Stomach (tissue), 9 donors: ENCODE data around the gene SNAPIN. TPM values are rescaled to one million over a fixed set of nuclear protein-coding genes. Genes with fewer than 3 reads are reported as not detected.

Experiments used
- DNase-seq, 2 donors: peaks; one replicate each; pipeline versions ENCODE4 v3.0.0 to v3.0.0-alpha.2; 2013 to 2019
- H3K27ac ChIP-seq, 5 donors: fragments of 200-600 bp in 4 of 5; sonication (generic) in 4 of 5; one replicate each; pipeline ENCODE4 v1.5.1; 2013 to 2019; ENCODE audit warnings: mild to moderate bottlenecking in 1 of 5, moderate library complexity in 1 of 5
- H3K27me3 ChIP-seq, 3 donors: fragments of 200-600 bp; sonication (generic); one replicate each; pipeline ENCODE4 v1.5.1; 2017 to 2019; ENCODE audit warnings: mixed run types in 1 of 3
- H3K36me3 ChIP-seq, 4 donors: fragments of 200-600 bp; sonication (generic); 1 replicate in 3 of 4; 2 replicates in 1 of 4; pipeline ENCODE4 v1.5.1; 2016 to 2019
- H3K4me1 ChIP-seq, 4 donors: fragments of 200-600 bp; sonication (generic); one replicate each; pipeline ENCODE4 v1.5.1; 2016 to 2019
- H3K4me3 ChIP-seq, 4 donors: fragments of 200-600 bp; sonication (generic) in 3 of 4; one replicate each; pipeline ENCODE4 v1.5.1; 2016 to 2019; ENCODE audit warnings: mild to moderate bottlenecking in 1 of 4
- H3K9me3 ChIP-seq, 4 donors: fragments of 200-600 bp; sonication (generic); one replicate each; pipeline ENCODE4 v1.5.1; 2016 to 2019
- EP300 ChIP-seq: sonication (generic); formaldehyde crosslinking; IDR thresholded peaks from one replicate; pipeline ENCODE4 v1.6.1; 2017; ENCODE audit warnings: antibody characterized with exemption
- POLR2A ChIP-seq, 4 donors: fragments of 450-650 bp; IDR thresholded peaks; one replicate each; pipeline ENCODE4 v1.6.1; 2016; ENCODE audit warnings: antibody characterized with exemption in 4 of 4, control low read depth in 2 of 4, mild to moderate bottlenecking in 1 of 4, moderate library complexity in 1 of 4
- POLR2AphosphoS5 ChIP-seq, 3 donors: sonication (generic); formaldehyde crosslinking; IDR thresholded peaks; one replicate each; pipeline ENCODE4 v1.6.1; 2016; ENCODE audit warnings: antibody characterized with exemption in 3 of 3
- WGBS, 5 donors: extraction: QIAGEN DNeasy Blood & Tissue Kit in 3 of 5; methylation state at CpG; one replicate each; pipeline versions ENCODE4 v1.1.5 to v1.1.7; 2013 to 2018; 5-methylcytosine and 5-hydroxymethylcytosine counted together
- intact Hi-C: fragments of 100-400 bp; cut with DNase I; formaldehyde crosslinking; loops from one replicate; pipeline ENCODE4 v1.15.1; 2023; ENCODE audit warnings: low total_unique reads
- polyA plus RNA-seq, 3 donors: library from polyadenylated mRNA; stranded (reverse); fragments of 200-250 nt; gene quantifications; one replicate each; pipeline ENCODE4 v1.2.3, GENCODE V29; 2013
- total RNA-seq, 5 donors: library from RNA; depleted of rRNA; stranded (reverse); fragments of >200 nt; gene quantifications; one replicate each; pipeline versions ENCODE4 v1.1.0 to v1.2.3, GENCODE V29; 2014 to 2016
- TF ChIP-seq, protein P1 (sequence below), 7 experiments: fragments of 450-650 bp in 4 of 7; fragments of 200-600 bp in 3 of 7; sonication (generic) in 3 of 7; IDR thresholded peaks; one replicate each; pipeline ENCODE4 v1.5.1; 2016 to 2019; ENCODE audit warnings: antibody characterized with exemption in 7 of 7, control low read depth in 2 of 7, mild to moderate bottlenecking in 1 of 7
- donor health status: healthy with polysubstance abuse.
- donor health status: Bipolar disorder and iron deficiency.
- donor health status: healthy.

SNAPIN gene
- total and polyA plus RNA-seq, 8 donors, result 14.9 to 82.9 (median 29.4) TPM

DNA sequence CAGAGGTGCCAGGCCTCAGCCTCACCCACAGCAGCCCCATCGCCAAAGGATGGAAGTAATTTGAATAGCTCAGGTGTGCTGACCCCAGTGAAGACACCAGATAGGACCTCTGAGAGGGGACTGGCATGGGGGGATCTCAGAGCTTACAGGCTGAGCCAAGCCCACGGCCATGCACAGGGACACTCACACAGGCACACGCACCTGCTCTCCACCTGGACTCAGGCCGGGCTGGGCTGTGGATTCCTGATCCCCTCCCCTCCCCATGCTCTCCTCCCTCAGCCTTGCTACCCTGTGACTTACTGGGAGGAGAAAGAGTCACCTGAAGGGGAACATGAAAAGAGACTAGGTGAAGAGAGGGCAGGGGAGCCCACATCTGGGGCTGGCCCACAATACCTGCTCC, 35.0 kb downstream of the SNAPIN start:
- intact Hi-C loops, result no loop called here
- TF ChIP-seq POLR2A (IDR thresholded peaks at IDR 0.05) (no peak), EP300 (no peak), POLR2AphosphoS5 (IDR thresholded peaks at IDR 0.05) (no peak)
- TF ChIP-seq, protein P1, sequence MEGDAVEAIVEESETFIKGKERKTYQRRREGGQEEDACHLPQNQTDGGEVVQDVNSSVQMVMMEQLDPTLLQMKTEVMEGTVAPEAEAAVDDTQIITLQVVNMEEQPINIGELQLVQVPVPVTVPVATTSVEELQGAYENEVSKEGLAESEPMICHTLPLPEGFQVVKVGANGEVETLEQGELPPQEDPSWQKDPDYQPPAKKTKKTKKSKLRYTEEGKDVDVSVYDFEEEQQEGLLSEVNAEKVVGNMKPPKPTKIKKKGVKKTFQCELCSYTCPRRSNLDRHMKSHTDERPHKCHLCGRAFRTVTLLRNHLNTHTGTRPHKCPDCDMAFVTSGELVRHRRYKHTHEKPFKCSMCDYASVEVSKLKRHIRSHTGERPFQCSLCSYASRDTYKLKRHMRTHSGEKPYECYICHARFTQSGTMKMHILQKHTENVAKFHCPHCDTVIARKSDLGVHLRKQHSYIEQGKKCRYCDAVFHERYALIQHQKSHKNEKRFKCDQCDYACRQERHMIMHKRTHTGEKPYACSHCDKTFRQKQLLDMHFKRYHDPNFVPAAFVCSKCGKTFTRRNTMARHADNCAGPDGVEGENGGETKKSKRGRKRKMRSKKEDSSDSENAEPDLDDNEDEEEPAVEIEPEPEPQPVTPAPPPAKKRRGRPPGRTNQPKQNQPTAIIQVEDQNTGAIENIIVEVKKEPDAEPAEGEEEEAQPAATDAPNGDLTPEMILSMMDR (IDR thresholded peaks at IDR 0.05), result no peak
- Histone ChIP-seq H3K27me3 (no peaks in the 10 kb centered on the region), H3K4me3 (no peak overlapping the region), H3K9me3 (no peaks in the 10 kb centered on the region), H3K36me3 (peaks cover 0 to 25% (median 3%) of the 10 kb centered on the region in 4 donors), H3K4me1 (peaks cover 0 to 19% (median 15%) of the 10 kb centered on the region in 4 donors), H3K27ac (no peak overlapping the region)
- no peak for DNase-seq
- 71 to 82% (median 78%) methylated on average over 4 of the region's 4 CpGs for WGBS, 5 donors

DNA sequence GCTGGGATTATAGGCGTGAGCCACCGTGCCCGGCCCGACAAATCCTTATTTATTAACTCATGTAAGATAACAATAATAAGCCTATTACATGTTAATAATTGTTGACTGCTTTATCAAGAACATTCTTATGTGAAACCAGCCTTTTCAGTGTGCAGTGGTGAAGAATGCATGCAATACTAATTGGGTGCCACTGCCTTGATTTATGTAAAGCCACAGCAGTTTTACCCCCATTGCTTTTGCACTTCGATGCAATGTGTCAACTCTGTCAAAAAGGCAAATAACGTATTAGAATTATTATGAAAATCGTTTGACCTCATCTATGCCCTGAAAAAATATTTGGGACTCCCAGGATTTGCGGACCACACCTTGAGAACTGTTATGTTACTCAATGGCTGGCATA, 38.2 kb downstream of the SNAPIN start:
- no peak for DNase-seq
- peaks cover 0 to 5% (median 0%) of the 10 kb centered on the region in 4 donors for H3K36me3 ChIP-seq
- H3K4me1 ChIP-seq, result peaks cover 0 to 33% (median 23%) of the 10 kb centered on the region in 4 donors
- no peaks in the 10 kb centered on the region for H3K27me3 ChIP-seq
- TF ChIP-seq POLR2AphosphoS5 (IDR thresholded peaks at IDR 0.05) (no peak), EP300 (no peak), POLR2A (IDR thresholded peaks at IDR 0.05) (no peak)
- TF ChIP-seq, protein P1 (IDR thresholded peaks at IDR 0.05), result no peak
- 63 to 78% (median 76%) methylated on average over 8 of the region's 8 CpGs for whole genome bisulfite sequencing, 5 donors
- peak overlapping the region in 4 of 5 donors; percentile 77 to 89 (median 84) for H3K27ac ChIP-seq
- no peak overlapping the region for H3K4me3 ChIP-seq
- intact Hi-C loops, result no loop called here
- no peaks in the 10 kb centered on the region for H3K9me3 ChIP-seq

DNA sequence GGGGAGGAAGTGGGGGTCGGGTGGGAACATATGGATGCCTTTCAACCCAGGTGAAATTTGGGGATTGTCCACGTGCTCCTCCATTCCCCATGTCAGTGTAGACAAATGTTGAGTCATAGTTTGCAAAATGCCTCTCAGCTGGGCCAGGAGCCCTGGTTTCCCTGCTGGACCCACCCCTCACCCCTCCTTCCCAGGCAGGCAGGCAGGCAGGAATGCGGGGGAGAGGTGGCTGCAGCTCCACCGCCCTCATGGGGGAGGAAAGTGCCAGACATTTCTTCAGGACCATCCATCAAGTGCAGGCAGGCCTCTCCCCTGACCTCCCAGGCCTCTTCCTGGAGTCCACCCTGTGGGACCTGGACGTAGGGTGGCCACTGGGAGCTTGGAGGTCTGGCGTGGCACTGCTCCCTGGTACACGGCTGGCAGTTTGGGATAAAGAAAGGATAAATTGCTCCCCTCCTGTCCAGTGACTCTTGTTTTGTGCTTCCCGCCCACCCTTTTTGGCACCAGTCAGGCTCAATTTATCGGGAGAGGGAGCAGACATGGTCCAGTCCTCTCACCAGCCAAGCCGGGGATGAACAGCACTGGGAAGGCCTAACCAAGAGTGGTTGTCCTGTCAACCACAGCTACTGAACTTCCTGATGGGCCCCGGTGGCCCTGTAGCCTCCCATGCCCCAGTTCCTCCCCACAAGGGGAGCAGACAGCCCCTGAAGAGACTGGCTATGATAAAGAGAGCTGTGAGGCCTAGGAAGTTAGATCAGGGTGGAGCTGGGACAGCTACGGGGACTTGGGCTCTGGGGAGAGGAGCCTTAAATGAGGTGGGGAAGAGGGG, 38.9 kb downstream of the SNAPIN start:
- H3K4me1 ChIP-seq, result peaks cover 0 to 33% (median 23%) of the 10 kb centered on the region in 4 donors
- H3K9me3 ChIP-seq, result no peaks in the 10 kb centered on the region
- intact Hi-C loops, result no loop called here
- no peaks in the 10 kb centered on the region for H3K27me3 ChIP-seq
- TF ChIP-seq POLR2A (IDR thresholded peaks at IDR 0.05), result no peak
- TF ChIP-seq POLR2AphosphoS5 (IDR thresholded peaks at IDR 0.05), result peak in 2 of 3 donors; percentile 23 to 47
- TF ChIP-seq, protein P1 (IDR thresholded peaks at IDR 0.05), result no peak
- no peak for TF ChIP-seq EP300
- peak overlapping the region in 1 of 4 donors; percentile 12 for H3K4me3 ChIP-seq
- DNase-seq, result peak in 1 of 2 donors; percentile 89
- peaks cover 0 to 5% (median 0%) of the 10 kb centered on the region in 4 donors for H3K36me3 ChIP-seq
- H3K27ac ChIP-seq, result peak overlapping the region; percentile 16 to 89 (median 81)
- WGBS, 5 donors, result 62 to 74% (median 68%) methylated on average over 10 to 12 of the region's 12 CpGs

DNA sequence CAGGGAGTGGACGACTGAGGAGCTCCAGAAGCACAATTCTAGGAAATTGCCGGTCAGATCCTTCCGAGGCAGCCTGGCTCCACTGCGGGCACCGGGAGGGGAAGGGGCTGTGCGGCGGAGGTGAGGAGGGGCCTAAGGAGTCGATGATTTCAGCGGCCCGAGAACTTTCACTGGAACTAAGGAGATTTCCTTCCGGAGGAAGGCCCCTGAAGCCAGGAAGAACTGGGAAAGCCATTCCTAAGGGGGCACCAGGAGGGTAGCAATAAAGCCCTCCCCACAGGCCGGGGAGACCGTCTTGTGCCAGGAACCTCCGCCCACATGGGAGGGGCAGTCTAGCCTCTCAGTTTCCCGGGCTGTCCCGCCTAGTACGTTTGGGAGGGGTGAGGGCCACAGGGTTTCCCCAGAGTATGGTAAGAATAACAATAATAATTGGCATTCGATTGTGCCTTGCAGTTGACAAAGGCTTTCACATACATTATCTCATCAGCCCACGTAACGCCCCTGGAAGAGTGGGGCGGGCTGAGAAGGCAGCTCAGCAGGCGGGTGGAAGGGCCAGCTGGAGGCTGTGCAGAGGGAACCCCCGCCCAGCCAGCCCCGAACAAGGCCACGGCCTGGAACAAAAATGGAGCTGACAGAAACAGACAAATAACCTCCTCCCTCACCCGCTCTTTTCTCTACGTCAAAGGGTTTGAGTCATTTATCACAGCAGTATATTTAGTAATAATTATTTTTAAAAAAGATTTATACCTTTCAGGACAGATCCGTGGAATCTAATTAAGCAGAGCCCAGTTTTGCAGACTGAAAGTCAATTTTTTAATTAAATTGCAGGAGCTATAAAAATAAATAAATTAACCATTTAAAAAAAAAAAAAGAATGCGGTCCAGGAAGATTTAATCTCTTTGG, 39.8 kb downstream of the SNAPIN start:
- Histone ChIP-seq H3K27me3 (no peaks in the 10 kb centered on the region), H3K4me3 (peak overlapping the region in 2 of 4 donors; percentile 12 to 18), H3K4me1 (peaks cover 0 to 33% (median 23%) of the 10 kb centered on the region in 4 donors), H3K27ac (peak overlapping the region; percentile 16 to 89 (median 81)), H3K36me3 (peaks cover 0 to 4% (median 0%) of the 10 kb centered on the region in 4 donors), H3K9me3 (no peaks in the 10 kb centered on the region)
- DNase-seq, result peak in 1 of 2 donors; percentile 90
- intact Hi-C loops, result no loop called here
- TF ChIP-seq POLR2AphosphoS5 (IDR thresholded peaks at IDR 0.05) (peak in 2 of 3 donors; percentile 20 to 23), POLR2A (IDR thresholded peaks at IDR 0.05) (no peak), EP300 (peak; percentile 26)
- TF ChIP-seq, protein P1 (IDR thresholded peaks at IDR 0.05), result no peak
- WGBS, 5 donors, result 24 to 36% (median 32%) methylated on average over 25 to 29 of the region's 29 CpGs
